T-helper 2 cell treated with Interferon-gamma antibody and Interleukin-4, amounts not matched to agents 5 μg/mL and 100 μg/mL, for 36 hours (primary cell): ENCODE data around the gene MTHFR.

Source experiments
- DNase-seq: peaks from one replicate; pipeline ENCODE4 v3.0.0; 2021; ENCODE audit warnings: low spot score
- H3K27ac Mint-ChIP-seq: one replicate; pipeline ENCODE4 v1.8.0; 2021; ENCODE audit warnings: mild to moderate bottlenecking, mixed read lengths
- H3K27me3 Mint-ChIP-seq: one replicate; pipeline ENCODE4 v1.8.0; 2021; ENCODE audit warnings: low read depth, mixed read lengths
- H3K36me3 Mint-ChIP-seq: one replicate; pipeline ENCODE4 v1.8.0; 2021; ENCODE audit warnings: low read depth, mixed read lengths
- H3K4me1 Mint-ChIP-seq: one replicate; pipeline ENCODE4 v1.8.0; 2021; ENCODE audit warnings: low read depth, mixed read lengths
- H3K4me3 Mint-ChIP-seq: one replicate; pipeline ENCODE4 v1.8.0; 2022; ENCODE audit warnings: mild to moderate bottlenecking, moderate library complexity, mixed read lengths
- H3K9me3 Mint-ChIP-seq: one replicate; pipeline ENCODE4 v1.8.0; 2021; ENCODE audit warnings: mixed read lengths

MTHFR gene

DNA sequence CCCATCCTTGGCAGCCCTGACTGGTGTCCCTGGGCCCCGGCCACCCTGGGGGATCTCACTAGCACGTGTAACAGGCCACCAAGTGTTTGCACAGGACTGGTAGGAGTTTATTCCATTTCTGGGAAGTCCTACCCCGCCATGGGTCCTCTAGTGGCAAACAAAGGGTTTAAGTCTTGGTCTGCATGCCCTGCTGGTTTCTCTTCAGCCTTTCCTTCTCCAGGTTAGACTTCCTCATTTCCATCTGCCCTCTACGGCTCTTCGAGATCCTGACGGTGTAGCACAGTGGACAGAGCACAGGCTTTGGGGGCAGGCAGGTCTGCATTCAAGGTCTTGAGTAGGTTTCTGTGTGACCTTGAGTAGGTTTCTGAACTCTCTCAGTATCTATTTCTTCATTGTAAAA lies 67.0 kb downstream of the MTHFR start:
- H3K4me3 Mint-ChIP-seq, result no peak overlapping the region
- peaks cover 18% of the 10 kb centered on the region for H3K27me3 Mint-ChIP-seq
- peaks cover 20% of the 10 kb centered on the region for H3K36me3 Mint-ChIP-seq
- H3K4me1 Mint-ChIP-seq, result peaks cover 67% of the 10 kb centered on the region
- DNase-seq, result no peak
- H3K27ac Mint-ChIP-seq, result no peak overlapping the region
- no peaks in the 10 kb centered on the region for H3K9me3 Mint-ChIP-seq

DNA sequence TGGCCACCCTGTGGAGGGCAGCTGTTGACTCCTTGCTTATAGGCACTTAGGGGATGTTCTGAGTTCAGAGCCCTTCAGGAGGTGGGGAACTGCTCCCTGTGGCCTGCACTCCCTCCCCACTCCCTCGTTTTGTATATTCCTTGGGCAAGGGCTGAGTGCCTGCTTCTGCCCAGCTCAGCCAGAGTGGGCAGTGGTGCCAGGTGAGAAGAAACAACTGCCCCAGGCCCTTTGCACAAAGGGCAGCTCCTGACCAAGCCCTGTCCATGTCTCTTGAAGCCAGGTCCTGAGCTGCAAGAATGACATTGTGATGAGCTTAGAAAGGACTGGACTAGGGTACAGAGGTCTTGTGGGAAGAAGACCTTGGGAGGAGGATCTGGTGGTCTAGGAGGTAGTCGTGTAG lies 67.7 kb downstream of the MTHFR start:
- Mint-ChIP-seq H3K27me3 (peaks cover 18% of the 10 kb centered on the region), H3K27ac (no peak overlapping the region), H3K4me3 (no peak overlapping the region), H3K4me1 (peaks cover 69% of the 10 kb centered on the region), H3K36me3 (peaks cover 19% of the 10 kb centered on the region), H3K9me3 (no peaks in the 10 kb centered on the region)
- DNase-seq, result no peak

DNA sequence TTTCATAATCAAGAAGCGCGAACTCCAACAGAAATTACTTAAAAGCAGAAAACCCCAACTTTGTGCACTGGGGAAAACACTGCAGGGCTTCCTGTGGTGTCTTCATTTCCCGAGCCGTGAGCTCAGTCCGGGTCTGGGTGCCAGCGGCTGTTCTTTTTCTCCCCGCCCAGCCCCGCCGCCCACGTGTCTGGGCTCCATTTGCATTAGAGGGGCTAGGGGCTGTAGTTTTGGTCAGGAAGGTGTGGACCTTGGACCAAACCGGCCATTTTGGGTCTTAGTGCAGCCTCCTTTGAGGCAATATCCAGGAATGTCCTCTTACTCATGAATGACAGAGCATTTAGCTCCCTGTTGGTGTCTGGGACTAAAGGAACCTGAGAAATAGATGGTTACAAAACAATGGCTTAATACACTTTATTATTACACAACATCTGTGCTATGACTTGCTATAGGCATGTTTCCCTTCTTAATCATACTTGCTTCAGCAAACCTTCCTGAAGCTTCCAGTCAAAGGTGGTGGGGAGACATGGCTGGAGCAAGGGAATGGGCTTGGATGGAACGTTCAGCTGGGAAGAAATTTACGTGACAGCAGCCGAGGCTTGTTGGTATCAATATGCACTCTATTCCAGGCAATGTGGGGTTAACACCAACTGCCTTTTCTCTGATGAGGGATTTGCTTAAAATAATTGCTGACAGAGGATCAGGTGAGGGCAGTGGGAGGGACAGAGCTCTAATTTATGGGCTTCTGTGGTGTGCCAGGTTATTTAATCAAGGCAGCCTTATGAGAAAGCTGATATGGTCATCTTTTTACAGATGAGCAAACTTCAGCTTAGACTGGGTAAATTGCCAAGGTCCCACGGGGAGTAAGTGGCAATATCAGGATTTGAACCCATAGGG lies 68.8 kb downstream of the MTHFR start:
- Mint-ChIP-seq H3K9me3 (no peaks in the 10 kb centered on the region), H3K27me3 (peaks cover 15% of the 10 kb centered on the region), H3K4me1 (peaks cover 64% of the 10 kb centered on the region), H3K36me3 (peaks cover 13% of the 10 kb centered on the region), H3K27ac (peak overlapping the region; percentile 23), H3K4me3 (peak overlapping the region; percentile 96)
- peak; percentile 47 for DNase-seq

DNA sequence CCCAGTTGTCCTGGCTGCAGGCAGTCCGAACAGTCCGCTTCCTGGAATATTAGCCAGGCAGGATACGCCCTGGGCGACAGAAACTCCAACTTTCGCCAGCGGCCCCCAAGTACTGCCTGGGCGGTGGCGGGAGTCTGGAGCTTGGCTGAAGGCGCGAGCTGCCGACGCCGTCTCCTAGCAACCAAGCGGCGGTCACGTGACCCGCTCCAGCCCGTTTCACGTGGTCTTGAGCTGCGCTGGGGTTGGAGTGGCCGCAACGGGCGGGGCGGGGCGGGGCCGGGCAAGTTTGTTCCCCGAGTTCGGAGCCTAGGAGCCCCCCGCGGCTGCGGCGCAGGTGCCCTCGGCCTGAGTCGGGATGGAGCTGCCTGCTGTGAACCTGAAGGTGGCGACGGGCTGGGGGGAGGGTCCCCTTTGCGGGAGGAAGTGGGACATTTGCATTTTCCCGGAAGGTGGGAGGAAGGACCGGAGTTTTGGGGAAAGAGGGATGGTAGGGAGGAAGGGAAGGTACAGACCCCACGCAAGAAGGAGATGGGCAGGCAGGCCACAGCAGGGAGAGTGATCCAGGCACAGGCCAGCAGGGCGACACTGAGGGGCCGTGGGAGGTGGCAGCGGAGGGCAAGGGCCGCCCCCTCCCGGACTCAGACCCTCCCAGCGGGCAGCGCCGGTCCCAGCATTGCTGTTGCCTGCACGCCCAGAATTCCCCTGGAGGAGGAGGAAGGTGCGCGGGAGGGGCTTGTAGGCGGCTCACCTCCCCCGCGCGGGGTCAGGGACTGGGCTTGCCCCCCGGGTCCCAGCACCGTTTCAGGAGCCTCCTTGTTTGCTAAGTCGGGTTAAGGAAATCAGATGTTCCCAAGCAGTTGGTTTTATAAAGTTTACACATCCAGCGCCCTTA lies 69.7 kb downstream of the MTHFR start, which contains the start of gene AGTRAP:
Gene AGTRAP (plus strand): TSS at position 283 of the 892 bp plus-strand sequence. CDS start 73 bp downstream, at position 356.
- H3K36me3 Mint-ChIP-seq, result peaks cover 13% of the 10 kb centered on the region
- peaks cover 15% of the 10 kb centered on the region for H3K27me3 Mint-ChIP-seq
- no peaks in the 10 kb centered on the region for H3K9me3 Mint-ChIP-seq
- H3K4me3 Mint-ChIP-seq, result peak within 1 kb of the TSS; percentile 96
- H3K27ac Mint-ChIP-seq, result peak within 1 kb of the TSS; percentile 84
- DNase-seq, result peak; percentile 85
- H3K4me1 Mint-ChIP-seq, result peaks cover 61% of the 10 kb centered on the region
